Measurements from ENCODE around the gene TNXB.
"Not testable (repeated sequence)": the region's sequence is repeated elsewhere in the genome, so short reads cannot be mapped to it uniquely, and the experiment has no call there.

The TNXB gene

GRCh38 chr6:32109114-32109764, at the start of gene TNXB:
TSS of gene TNXB (minus strand) at chr6:32109338. CDS start at chr6:32098198, 11,140 bp downstream.
- peak; percentile 50 for DNase-seq (ENCODE audit: low spot score)

DNA sequence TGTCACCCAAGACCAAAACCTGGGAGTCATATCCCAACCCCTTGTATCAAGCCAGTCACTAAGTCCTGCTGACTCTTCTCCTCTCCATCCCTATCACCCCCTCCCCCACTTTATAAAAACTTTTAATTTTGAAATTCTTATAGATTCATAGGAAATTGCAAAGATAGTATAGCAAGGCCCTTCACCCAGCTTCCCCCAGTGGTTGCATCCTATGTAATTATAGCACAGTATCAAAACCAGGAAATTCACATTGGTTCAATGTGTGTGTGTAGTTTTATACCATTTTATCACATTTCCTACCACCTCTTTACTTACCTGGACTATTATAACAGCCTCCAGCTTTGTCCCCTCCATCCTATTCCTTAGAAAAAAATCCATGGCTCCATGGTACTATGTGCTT, 48.9 kb upstream of the TNXB start:
- no peak for DNase-seq (ENCODE audit: low spot score)

GRCh38 chr6:32156891-32157290, 47.8 kb upstream of the TNXB start:
- no peak for DNase-seq (ENCODE audit: low spot score)

DNA sequence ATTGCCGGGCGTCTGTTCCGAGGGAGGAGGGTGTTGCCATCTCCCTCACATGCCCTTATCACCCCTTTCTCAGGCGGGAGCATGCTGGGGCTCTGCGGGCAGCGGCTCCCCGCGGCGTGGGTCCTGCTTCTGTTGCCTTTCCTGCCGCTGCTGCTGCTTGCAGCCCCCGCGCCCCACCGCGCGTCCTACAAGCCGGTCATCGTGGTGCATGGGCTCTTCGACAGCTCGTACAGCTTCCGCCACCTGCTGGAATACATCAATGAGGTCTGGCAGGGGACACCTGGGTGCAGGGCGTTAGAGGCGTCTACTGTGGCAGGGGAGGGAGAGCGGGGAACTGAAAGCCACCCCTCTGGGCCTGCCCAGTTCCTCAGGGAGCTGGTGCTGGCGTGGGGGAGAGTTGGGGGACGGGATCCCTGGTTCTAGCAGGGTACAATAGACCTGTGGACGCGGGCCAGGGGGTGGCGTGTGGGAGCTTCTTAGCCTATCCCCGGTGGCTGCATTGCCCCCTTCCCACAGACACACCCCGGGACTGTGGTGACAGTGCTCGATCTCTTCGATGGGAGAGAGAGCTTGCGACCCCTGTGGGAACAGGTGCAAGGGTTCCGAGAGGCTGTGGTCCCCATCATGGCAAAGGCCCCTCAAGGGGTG, 45.5 kb upstream of the TNXB start:
- no peak for DNase-seq (ENCODE audit: low spot score)

- DNase-seq (ENCODE audit: low spot score), result peak; percentile 87
Observed at GRCh38 chr6:32153564-32154513, 44.7 kb upstream of the TNXB start, which contains the start of gene PPT2. TSS of gene PPT2 (plus strand) at chr6:32154141. CDS start at chr6:32154595, 454 bp downstream.

GRCh38 chr6:32152769-32153563, 43.8 kb upstream of the TNXB start:
- no peak for DNase-seq (ENCODE audit: low spot score)

GRCh38 chr6:32151863-32152768, 43.0 kb upstream of the TNXB start, which contains the start of gene PRRT1:
TSS of gene PRRT1 (minus strand) at chr6:32151939. CDS start at chr6:32151827, 112 bp downstream.
- no peak for DNase-seq (ENCODE audit: low spot score)

DNA sequence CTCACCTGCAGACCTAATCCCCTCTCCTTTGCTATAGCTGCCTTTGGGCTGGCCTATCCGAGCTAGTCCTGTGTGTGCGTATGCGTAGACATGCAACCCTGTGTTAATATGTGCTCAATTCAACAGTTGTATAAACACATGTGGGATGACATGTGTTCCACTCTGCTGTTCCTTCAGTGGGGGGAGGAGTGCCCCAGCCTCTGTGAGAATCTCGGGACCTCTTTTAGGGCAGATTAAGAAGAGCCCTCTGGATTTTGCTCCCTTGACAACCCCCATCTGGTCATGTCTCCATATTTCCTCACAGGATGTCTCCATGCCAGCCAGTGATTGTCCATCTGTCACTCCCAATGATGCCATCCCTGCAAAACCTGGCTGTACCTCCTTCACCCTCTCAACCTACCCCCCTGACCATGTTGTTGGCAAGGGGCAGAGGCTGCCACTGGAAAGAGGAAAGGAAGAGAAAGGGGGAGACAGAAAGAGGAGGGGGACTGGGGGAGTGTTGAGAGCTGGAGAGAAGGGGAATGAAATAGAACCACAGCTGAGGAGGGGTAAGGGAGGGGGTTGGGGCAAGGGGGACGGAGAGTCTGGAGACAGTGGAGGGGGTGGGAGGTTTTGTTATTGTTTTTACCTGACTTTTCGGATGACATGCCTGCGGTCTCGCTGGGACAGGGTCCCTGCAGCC, 42.2 kb upstream of the TNXB start:
- no peak for DNase-seq (ENCODE audit: low spot score)

GRCh38 chr6:32149932-32150870, 41.1 kb upstream of the TNXB start:
- DNase-seq (ENCODE audit: low spot score), result no peak

- no peak for DNase-seq (ENCODE audit: low spot score)
Observed at GRCh38 chr6:32149092-32149755, 40.1 kb upstream of the TNXB start.

DNA sequence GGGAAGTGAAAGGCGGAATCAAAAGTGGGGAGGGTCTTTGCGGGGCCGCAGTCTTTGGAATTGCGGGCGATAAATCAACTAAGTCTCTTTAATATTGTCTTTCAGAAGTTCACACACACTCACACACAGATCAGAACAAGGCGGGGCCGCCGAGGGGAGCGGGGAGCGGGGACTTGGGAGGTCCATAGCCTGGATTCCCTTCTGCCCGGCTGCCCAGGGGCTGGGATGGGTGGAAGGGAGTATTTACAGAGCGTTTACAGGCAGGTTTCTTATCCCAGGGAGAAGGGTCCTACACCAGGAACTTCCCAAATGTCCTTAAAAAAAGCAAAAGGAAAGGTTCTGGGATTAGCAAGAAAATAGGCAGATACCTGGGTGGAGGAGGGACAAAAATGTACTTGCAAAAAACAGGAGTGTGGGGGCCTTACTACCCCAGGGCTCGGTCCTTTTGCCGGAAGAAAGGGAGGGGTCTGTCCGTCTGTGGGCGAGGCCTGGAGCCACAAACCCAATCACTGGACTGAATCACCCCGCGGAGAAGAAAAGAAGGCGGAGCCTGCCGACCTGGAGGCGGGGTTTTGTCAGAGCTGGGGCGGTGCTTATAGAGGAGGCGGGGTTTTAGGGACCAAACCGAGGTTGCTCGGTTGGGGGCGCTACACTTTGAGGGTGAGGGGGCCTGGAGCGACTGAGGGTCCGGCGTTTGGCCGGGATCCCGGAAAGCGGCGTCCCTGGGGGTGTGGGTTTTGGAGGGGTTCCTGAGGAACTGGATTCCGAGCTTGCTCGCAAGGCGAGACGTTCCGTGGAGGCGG, 39.4 kb upstream of the TNXB start:
- peak; percentile 79 for DNase-seq (ENCODE audit: low spot score)

GRCh38 chr6:32147401-32148132, 38.4 kb upstream of the TNXB start:
- peak; percentile 40 for DNase-seq (ENCODE audit: low spot score)

- no peak for DNase-seq (ENCODE audit: low spot score)
Observed at GRCh38 chr6:32146687-32147086, 37.5 kb upstream of the TNXB start.

DNA sequence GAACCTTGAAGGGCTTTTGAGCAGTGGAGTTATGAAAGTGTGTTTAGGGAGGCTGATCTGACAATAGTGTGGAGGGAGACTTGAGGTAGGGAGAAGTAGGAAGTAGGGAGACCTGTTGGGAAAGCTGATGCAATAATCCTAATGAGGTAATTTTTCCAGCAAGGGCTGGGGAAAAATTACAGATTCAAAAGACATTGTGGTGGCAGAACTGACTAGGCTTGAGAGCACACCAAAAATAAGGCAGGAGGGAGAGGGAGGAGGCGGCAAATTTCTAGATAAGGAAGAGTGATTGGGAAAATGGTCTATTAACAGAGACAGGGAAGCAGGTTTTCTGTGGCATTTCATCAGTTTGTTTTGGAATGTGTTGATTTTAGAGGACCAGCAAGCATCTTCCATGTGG, 37.1 kb upstream of the TNXB start:
- no peak for DNase-seq (ENCODE audit: low spot score)

DNA sequence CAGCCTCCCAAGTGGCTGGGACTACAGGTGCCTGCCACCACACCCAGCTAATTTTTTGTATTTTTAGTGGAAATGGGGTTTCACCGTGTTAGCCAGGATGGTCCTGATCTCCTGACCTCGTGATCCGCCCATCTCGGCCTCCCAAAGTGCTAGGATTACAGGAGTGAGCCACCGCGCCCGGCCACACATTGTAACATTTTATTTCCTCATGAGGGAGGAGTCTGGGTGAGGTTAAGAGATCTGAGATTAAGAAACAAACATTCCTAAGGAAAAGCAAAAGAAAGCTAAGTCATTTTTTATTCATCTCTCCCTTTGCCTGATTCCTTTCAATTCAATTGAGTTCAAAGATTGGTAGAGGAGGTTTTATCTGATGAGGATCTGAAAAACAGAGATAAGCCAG, 35.1 kb upstream of the TNXB start:
- DNase-seq (ENCODE audit: low spot score), result not testable (repeated sequence)

DNA sequence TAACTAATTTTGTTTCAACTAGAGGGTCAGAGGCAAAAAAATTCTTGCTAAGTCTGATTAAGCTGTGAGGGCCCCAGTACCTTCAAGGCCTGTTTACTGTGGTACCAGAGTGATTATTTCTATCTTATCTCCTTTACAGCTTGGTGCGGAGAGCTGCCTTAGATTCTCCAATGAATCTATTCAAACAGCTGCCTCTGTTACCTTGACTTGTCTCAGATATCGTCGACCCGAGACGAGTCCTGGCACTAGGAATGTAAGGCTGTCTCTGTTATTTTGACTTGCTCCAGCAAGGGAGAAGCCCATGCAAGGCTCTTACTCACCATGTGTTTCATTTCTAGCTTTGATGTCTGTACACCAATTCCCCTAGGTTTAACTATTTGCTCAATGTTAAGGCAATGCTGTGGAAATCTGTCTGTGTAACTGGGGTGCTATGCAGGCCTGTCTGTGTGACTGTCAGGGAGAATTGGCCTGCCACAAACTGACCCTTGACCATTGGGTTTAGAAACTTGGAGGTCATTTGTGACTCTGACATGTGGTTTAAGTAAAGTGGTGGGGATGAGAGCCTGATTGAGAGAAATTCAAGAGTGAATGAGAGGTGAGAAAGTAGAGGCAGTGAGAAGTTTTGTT, 31.4 kb upstream of the TNXB start:
- DNase-seq (ENCODE audit: low spot score), result peak; percentile 51

Data from hematopoietic multipotent progenitor cell treated with erythropoietin and hydrocortisone succinate and interleukin-3 and kit ligand, for 15 days (in vitro differentiated cells).